Effector CD4-positive, alpha-beta T cell (primary cell): ENCODE results near the gene EML4.
"Not testable (repeated sequence)": the region's sequence is repeated elsewhere in the genome, so short reads cannot be mapped to it uniquely, and the experiment has no call there.

Source experiments
- DNase-seq: peaks from one replicate; pipeline ENCODE4 v3.0.0-alpha.2; 2020

The EML4 gene

DNA sequence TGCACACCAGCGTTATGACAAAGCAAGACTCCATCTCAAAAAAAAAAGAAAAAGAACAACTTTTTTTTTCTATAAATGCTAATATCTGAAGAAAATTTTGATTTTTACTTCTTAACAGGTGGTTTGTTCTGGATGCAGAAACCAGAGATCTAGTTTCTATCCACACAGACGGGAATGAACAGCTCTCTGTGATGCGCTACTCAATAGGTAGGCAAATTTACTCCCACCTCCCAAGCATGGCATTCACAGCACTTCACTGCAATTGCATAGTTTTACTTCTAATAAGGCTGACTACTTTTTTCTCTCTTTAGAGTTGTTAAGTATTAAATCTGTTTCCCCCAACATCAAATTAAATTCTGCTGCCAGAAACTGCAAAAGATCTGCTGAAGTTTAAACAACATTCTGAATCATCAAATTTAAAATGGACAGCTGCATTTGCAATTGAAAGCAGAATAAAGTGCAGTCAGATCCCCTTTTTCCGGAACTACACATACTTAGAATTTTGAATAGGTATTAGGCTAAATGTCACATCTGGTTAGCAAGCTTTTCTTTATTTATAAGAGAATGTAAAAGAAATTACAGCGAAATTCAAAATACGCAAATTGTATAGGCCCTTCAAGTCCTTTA is 146.8 kb downstream of the EML4 start:
- no peak for DNase-seq

DNA sequence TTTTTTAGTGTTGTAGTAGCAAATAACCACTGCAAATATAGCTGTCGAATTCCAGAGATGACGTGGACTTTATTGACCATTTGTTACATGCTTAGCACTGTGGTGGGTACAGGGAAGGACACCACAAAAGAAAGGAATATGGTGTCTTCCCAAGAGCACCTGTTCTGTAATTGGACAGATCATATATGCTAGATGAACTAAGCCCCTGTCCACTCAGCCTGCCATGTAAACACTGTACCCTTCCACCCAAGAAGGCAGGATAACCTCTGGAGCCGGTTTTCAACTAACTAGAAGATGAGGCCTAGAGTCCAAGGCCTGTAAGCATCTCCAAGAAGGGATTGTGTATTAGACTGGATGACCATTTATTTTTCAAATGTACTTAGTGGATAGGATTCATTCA is 147.8 kb downstream of the EML4 start:
- DNase-seq: no peak

DNA sequence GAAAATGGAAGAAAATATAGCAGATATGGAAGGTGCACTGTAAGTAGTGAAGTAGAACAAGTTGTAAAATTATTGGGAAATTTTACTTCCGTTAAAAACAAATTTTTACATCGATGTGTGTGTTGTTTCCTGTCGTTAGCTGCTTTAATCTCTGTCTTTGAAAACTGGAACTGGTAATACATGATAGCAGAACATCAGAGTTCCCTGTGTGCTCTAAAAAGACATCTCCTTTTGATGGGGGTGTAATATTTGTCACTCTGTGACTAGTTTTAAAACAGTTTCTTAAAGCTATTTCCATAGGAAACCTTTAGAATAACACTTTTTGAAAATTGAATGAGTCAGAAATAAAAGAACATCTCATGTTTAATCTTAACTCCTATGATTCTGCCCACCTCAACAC is 148.3 kb downstream of the EML4 start:
- DNase-seq: no peak

DNA sequence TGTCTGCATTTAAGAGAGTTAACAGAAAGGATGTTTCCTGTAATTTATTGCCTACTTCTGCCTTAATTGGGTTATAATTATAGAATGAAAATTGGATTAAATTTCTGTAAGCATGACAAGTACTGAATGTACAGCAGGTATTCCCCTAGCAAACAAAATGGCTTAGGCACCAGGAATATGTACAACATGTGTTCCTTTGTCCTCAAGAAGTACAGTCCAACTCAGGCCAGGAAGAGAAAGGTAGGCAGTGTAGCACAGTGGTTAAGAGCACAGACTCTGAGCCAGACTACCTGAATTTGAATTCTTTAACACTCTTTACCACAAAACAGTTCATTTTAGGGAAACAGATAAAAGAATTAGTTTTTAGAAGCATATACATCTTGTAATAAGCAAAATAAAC is 148.8 kb downstream of the EML4 start:
- DNase-seq: no peak

DNA sequence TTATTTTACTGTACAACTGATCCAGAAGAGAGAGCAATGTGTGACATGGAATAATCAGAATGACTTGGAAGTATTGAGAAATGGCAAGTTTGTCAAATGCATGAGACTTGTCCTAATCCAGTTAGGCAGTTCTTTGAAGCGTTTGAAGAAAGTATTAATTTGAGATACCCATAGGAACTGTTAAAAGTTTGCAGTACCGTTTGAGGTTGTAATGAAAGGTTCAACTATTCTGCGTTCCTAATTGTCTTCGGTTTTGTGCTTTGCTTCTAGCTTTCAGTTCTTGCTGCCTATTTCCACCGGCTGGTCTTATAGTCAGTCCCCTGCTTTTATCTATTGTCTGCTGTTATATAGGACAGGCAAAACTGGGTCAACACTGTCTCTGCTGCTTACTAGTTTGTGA is 150.1 kb downstream of the EML4 start:
- no peak for DNase-seq

DNA sequence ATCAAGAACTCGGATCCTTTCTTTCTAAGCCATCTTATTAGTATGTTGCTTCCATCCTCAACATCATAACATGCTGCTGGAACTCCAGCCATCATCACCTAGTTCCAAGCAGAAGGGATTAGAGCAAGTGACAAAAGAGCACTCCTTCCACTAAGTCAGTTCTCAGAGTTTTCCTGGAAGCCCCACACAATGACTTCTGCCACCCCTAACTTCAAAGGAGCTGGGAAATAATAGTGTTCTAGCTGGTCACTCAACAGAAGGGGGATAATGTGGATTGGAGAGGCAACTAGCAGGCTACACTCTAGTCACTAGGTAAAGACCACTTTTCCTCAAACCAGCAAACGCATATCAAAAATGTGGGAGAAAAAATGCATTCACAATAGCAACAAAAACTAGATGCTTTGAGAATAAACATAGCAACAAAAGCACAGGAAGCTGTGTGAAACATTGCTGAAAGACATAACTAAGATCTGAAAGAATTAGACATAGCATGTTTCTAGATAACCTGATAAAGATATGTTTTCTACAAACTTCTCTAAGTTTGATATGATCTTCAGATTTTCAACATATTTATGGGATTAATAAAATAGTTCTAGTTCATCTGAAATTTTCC is 152.4 kb downstream of the EML4 start:
- no peak for DNase-seq

DNA sequence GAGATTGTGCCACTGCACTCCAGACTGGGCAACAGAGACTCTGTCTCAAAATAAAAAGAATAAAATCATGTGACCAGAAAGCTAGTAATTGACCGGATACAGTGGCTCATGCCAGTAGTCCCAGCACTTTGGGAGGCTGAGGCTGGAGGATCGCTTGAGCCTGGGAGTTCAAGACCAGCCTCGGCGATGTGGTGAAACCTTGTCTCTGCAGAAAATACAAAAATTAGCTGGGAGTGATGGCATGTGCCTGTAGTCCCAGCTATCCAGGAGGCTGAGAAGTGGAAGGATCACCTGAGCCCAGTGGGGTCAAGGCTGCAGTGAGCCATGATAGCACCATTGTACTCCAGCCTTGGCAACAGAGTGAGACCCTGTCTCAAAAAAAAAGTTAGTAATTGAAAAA is 155.1 kb downstream of the EML4 start:
- DNase-seq: no peak

DNA sequence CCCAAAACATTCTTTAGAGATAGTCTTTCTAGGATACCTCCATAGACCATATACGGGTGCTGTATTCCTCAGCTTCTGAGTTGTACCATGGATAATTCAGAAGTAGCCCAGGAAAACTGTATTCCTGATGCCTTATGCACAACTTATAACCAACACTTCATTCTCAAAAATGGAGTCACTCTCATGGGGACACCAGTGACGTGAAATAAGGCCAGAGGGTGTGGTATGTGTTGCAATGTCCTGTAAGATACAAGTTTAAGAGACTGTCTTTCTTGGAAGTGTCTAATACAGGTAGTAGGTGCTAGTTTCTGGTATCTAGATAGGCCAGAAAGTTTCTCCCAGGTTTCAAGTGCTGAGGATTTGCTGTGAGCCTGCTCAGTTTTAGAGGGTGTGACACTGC is 155.8 kb downstream of the EML4 start:
- no peak for DNase-seq

DNA sequence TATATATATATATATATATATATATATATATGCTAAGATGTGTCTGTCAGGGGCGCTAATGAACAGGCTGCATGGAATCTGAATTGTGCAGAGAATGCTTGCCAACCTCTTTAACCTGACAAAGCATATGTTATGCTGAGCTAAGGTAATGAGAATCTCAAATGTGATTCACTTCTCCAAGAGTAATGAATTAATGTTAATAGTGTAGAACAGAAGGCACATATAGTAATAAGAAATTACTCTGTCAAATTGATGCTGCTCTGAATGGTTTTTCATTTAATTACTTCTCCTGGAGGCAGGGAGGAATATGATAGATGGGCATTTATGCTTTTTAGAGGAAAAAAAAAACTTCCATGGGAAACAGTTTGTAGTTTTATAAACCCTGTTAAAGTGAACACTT is 156.5 kb downstream of the EML4 start:
- no peak for DNase-seq

DNA sequence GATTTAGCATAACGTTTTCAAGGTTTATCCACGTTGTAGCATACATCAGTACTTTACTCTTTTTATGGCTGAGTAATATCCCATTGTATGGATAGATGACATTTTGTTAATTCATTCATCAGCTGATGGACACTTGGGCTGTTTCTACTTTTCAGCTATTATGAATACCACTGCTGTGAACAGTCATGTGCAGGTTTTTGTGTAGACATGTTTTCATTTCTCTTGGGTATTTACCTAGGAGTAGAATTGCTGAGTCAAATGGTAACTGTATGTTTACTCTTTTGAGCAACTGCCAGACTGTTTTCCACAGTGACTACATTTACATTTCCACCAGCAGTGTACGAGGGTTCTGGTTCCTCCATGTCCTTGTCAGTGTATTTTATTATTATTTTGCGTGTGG is 158.0 kb downstream of the EML4 start:
- no peak for DNase-seq

DNA sequence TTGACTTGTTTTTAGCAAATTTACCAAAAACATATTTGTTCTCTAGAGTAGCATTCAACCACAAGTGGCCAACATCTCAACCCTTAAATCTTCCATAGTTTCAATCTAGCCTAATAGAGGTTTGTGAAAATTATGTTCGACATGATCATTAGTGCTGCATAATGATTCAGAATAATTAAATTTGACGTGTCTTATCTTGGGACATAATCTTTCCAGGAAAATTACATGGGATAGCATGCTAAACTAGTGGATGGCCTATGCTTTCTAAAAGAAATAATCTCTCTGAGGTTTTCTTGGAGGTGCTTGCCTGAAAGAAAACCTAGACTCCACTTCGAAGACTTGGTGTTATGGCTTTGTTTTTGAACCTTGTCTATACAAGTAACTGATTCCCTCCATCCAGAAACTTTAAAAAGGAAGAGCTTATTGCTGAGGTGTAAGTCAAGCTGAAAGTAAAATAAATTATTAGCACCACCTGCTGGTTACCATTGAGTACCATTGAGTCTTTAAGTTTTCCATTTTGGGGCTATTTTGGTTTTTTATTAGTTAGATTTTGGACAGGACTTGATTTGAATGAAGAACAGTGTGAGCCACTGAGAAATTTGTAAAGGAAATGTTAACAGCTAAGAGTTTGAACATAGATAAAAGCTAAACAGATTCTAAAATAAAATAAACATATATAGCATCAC is 159.1 kb downstream of the EML4 start:
- no peak for DNase-seq

DNA sequence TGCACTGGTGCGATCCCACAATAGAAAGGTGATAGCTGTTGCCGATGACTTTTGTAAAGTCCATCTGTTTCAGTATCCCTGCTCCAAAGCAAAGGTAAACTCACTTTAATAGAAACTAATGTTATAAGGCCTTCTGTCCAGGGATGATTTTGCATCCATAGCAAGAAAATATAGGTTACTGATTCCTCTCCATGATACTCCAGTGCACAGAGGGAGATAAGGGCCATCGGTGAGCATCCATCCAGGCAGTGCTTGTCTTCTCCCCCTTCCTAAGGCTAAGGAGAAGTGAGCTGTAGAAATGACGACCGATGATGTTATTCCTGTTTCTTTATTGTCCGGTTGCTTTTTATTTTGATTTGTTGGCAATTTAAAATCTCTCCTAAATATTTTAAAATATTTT is 159.8 kb downstream of the EML4 start:
- no peak for DNase-seq

DNA sequence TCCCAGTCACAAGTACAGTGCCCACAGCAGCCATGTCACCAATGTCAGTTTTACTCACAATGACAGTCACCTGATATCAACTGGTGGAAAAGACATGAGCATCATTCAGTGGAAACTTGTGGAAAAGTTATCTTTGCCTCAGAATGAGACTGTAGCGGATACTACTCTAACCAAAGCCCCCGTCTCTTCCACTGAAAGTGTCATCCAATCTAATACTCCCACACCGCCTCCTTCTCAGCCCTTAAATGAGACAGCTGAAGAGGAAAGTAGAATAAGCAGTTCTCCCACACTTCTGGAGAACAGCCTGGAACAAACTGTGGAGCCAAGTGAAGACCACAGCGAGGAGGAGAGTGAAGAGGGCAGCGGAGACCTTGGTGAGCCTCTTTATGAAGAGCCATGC is 160.6 kb downstream of the EML4 start:
- no peak for DNase-seq

DNA sequence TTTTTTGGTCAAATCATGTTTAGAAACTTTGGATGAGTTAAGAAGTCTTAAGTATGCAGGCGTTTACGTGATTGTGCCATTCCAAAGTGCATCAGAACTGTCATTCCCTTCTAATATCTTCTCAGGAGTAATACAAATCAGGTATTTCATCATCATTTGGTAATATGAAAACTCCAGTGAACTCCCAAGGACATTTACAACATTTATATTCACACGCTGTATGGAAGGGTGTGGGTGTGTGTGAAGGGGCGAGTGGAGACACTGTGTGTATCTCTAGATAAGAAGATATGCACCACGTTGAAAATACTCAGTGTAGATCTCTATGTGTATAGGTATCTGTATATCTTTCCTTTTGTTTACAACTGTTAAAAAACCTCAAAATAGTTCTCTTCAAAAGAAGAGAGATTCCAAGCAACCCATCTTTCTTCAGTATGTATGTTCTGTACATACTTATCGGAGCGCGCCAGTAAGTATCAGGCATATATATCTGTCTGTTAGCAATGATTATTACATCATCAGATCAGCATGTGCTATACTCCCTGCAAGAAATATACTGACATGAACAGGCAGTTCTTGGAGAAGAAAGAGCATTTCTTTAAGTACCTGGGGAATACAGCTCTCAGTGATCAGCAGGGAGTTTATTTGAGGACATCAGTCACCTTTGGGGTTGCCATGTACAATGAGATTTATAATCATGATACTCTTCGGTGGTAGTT is 162.6 kb downstream of the EML4 start:
- no peak for DNase-seq

DNA sequence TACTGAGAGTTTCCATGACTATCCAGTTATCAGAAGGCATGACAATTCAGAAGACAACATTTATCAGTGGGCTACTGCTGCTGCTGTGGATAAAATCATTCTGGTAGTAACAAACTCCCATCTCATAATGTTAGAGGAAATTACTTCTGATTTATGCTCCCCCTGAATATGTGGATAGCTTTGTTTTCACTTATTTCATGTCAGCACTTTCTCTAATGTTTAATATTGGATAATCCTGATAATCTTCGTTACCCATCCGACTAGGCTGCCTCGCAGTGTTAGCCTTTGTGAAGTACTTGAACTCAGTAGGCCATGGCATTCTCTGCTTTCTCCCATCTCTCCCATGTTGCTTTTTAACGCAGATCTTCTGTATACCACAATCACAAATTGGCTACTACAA is 163.4 kb downstream of the EML4 start:
- no peak for DNase-seq

DNA sequence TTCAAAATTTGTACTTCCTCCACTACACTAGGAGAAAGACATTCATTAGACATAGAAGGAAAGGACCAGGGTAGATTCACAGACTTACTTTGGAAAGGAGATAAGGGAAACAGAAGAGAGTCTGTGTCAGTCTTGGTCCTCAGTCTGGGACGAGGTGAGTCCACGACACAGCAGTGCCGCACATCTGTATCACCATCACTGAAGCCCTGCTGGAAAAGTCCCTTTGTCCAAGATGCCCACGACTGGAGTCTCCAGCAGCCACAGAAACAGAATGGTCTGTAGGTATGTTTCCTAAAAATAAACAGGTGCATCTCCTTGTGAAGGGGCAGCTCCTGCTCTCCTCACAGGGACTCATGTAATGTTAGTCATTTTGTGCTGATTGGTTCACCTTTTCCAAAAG is 164.4 kb downstream of the EML4 start:
- DNase-seq: no peak

DNA sequence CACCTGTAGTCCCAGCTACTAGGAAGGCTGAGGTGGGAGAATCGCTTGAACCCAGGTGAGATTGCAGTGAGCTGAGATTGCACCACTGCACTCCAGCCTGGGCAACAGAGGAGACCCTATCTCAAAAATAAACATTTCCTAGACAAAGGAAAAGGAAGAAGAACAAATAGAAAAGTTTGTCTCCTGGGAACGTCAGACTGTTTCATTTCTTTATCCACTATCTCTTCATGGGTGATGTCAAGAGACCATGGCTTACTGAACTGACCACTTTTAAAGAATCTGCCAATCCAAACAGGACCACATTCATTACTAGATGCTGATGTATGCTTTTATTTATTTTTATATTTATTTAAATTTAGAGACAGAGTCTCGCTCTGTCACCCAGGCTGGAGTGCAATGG is 165.1 kb downstream of the EML4 start:
- no peak for DNase-seq

DNA sequence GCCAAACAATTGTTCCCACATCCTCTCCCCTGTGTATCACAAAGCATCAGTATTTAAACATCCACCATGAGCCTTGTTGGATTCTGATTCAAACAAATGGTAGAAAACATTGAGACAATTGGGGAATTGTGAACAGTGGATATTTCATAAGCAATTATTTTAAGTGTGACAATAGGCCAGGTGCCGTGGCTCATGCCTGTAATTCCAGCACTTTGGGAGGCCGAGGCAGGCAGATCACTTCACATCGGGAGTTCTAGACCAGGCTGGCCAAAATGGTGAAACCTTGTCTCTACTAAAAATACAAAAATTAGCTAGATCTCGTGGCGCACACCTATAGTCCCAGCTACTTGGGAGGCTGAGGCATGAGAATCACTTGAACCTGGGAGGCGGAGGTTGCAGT is 165.7 kb downstream of the EML4 start:
- DNase-seq: not testable (repeated sequence)

DNA sequence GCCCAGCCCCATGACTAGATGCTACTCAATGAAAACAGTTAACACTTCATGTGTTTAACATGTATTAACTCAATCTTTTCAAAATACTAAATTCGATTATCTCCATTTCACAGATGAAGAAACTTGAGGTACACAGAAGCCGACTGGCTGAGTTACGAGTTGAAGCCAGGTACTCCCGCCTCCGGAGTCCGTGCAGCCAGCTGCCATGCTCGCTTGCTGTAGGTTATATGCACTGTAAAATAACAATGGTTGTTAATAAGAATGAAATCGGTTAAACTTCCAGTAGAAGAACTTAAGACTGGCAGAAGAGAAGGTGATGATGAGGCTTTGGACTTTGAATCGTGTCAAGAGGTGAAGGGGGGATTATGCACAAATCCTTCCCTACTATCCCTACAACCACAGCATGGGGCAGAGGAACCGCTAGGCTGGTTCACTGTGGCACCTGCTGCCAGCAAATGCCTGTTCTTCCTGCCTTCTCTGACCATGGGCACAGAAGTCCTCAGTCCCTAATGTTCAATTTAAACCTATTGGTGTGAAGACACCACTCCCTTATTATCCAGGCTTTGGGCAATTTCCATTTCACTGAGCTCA is 166.5 kb downstream of the EML4 start:
- no peak for DNase-seq

DNA sequence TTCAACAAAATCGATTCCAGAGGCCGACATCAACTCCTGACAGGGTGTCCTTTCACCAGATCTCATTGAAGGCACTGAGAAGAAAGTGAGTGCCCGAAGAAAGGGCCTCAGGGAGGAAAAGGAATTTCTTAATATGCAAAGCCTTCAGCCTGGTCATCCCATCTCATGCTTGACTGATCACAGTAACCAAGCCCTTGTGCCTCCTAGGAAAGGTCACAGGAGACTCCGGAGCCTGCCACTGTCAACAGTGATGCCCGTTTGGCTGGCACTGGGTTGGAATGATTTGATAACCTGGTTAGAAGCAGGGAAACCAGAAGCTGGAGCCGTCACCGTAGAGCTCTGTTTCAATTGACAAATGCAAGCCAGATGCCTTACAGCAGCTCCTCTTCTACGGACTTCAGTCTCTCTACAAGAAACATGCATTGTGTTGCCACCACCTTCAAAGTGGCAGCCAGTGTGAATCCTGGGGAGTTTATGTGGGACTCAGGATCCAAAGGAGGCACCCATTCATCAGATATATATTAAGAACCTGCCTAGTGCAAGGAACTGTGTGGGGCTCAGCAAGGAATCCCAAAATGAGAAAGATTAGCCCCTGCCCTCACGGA is 167.3 kb downstream of the EML4 start:
- DNase-seq: no peak

DNA sequence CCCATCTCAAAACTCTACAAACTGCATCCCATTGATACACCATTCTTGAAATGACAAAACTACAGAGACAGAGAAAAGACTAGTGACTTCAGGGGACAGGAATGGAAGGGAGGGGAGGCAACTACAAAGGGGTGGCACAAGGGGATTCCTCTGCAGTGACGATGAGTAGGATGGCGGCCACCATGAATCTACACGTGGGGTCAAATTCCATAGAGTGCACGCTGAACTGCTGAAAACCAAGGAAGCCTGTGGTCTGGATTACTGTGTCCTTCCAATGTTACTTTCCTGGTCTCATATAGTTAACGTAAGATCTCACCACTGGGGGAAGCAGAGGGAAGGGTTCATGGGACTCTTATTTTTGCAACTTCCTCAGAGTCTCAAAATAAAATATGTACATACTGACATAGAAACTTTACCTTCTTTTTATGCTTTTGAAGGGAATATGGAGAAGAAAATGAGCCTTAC is 168.2 kb downstream of the EML4 start:
- no peak for DNase-seq

DNA sequence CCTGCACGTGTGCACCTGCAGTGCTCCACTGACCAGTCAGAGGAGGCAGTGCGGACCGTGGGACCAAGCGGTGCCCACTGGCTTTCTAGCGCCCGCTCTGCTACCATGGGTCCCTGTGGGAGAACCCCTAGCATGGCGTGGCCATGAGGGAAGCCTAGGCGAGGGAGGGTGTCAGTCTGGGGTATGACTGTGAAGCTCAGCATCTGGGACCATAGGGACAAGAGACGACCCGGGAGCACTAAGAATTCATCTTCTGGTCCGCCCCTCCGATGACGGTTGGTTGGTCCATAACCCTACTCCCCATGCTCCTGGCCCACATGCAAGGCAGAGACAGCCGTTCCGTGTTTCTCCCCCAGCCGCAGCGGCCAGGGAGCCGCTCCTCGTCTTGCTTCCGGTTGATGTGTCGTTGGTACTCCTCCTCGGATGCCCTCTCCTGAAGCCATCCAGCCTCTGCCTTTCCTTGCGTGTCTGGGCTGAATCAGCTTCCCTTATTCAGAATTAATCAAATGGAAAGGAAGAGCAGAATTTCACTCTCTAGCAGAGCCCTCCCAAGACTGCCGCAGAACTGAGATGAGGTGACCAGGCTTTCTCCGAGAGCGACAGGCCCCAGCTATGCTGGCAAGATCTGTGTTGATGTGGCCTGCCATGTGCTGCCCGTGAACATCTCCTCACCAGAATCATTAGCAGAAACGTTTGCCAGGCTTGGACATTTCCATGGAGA is 168.9 kb downstream of the EML4 start:
- no peak for DNase-seq
